PC-3 (cell line): ENCODE data around the gene HPSE2. TPM values are rescaled to one million over a fixed set of nuclear protein-coding genes. Genes with fewer than 3 reads are reported as not detected.
A peak's percentile ranks its signal among the peaks of the same experiment; 100 is the strongest.

Experiments
- ATAC-seq: fragments of 200-7000 bp; cut with Tn5 transposase; 2 replicates; pipeline ENCODE4 v1.9.1; 2020; ENCODE audit warnings: mild to moderate bottlenecking, moderate library complexity
- BruUV-seq: library from RNA; stranded (reverse); fragments of 400-500 nt; replicated peaks from 2 replicates; lab custom pipeline; 2021; lab: Mats Ljungman, UMichigan
- CTCF ChIA-PET: fragments of 300-600 bp; sonication (Branson Sonifier 250); formaldehyde crosslinking; loops from one replicate; lab custom pipeline; 2022; ENCODE audit warnings: antibody characterized with exemption; lab: Charles Lee
- POLR2A ChIA-PET: fragments of 300-600 bp; sonication (Branson Sonifier 250); formaldehyde crosslinking; loops from one replicate; lab custom pipeline; 2022; ENCODE audit warnings: antibody characterized with exemption; ENCODE audit not compliant: unreplicated experiment; lab: Charles Lee
- DNase-seq: peaks from one replicate; pipeline ENCODE4 v3.0.0-alpha.2; 2015
- H2AFZ ChIP-seq: fragments of 300-600 bp; sonication (generic); 2 replicates; pipeline ENCODE4 v1.6.0; 2016; ENCODE audit warnings: antibody characterized with exemption, low read length
- H3F3A ChIP-seq: fragments of 300-600 bp; sonication (generic); one replicate; pipeline ENCODE4 v1.6.0; 2017; ENCODE audit warnings: antibody characterized with exemption, low read length, control low read depth, mild to moderate bottlenecking; ENCODE audit not compliant: unreplicated experiment
- H3K27ac ChIP-seq: fragments of 300-600 bp; sonication (generic); 2 replicates; pipeline ENCODE4 v1.5.1; 2016; ENCODE audit warnings: mild to moderate bottlenecking, low read length
- H3K27me3 ChIP-seq: fragments of 300-600 bp; sonication (generic); 2 replicates; pipeline ENCODE4 v1.6.1; 2016; ENCODE audit warnings: low read length, mixed read lengths
- H3K36me3 ChIP-seq: fragments of 300-600 bp; sonication (generic); 2 replicates; pipeline ENCODE4 v1.6.1; 2016; ENCODE audit warnings: low read depth, mixed run types, low read length, mixed read lengths
- H3K4me1 ChIP-seq: fragments of 300-600 bp; sonication (generic); 2 replicates; pipeline ENCODE4 v1.5.1; 2016; ENCODE audit warnings: low read length; ENCODE audit not compliant: insufficient read depth
- H3K4me2 ChIP-seq: fragments of 300-600 bp; sonication (generic); 2 replicates; pipeline ENCODE4 v1.6.0; 2016; ENCODE audit warnings: low read length
- H3K4me3 ChIP-seq: fragments of 300-600 bp; sonication (generic); 2 replicates; pipeline ENCODE4 v1.5.1; 2016; ENCODE audit warnings: mild to moderate bottlenecking, low read length, mixed read lengths
- H3K79me2 ChIP-seq: fragments of 300-600 bp; sonication (generic); 2 replicates; pipeline ENCODE4 v1.6.1; 2017; ENCODE audit warnings: low read length, mixed read lengths
- H3K9ac ChIP-seq: fragments of 300-600 bp; sonication (generic); 2 replicates; pipeline ENCODE4 v1.6.0; 2016; ENCODE audit warnings: mild to moderate bottlenecking, low read length
- H3K9me2 ChIP-seq: fragments of 300-600 bp; sonication (generic); replicated peaks from 2 replicates; pipeline ENCODE4 v1.6.1; 2016; ENCODE audit warnings: mixed run types, low read length, mixed read lengths
- H3K9me3 ChIP-seq: fragments of 300-600 bp; sonication (generic); 2 replicates; pipeline ENCODE4 v1.6.1; 2016; ENCODE audit warnings: low read length, mixed read lengths
- H4K20me1 ChIP-seq: fragments of 300-600 bp; sonication (generic); 2 replicates; pipeline ENCODE4 v1.6.1; 2016; ENCODE audit warnings: low read length, mixed read lengths
- EZH2 ChIP-seq: fragments of 300-600 bp; sonication (generic); IDR thresholded peaks from one replicate; pipeline ENCODE4 v1.6.1; 2017; ENCODE audit warnings: antibody characterized with exemption, mild to moderate bottlenecking, low read length; ENCODE audit not compliant: unreplicated experiment
- EZH2phosphoT487 ChIP-seq: fragments of 300-600 bp; sonication (generic); IDR thresholded peaks from 2 replicates; pipeline ENCODE4 v1.6.1; 2018; ENCODE audit warnings: mild to moderate bottlenecking, antibody characterized with exemption, low read length, borderline replicate concordance
- intact Hi-C: fragments of 100-400 bp; cut with micrococcal nuclease; formaldehyde crosslinking; loops from 2 replicates; pipeline ENCODE4 v1.9.0; 2023
- total RNA-seq: library from RNA; depleted of rRNA; stranded (reverse); fragments of >200 nt; gene quantifications from 2 replicates; pipeline ENCODE4 v1.2.3, GENCODE V29; 2014
- TF ChIP-seq, protein P1 (sequence below): fragments of 300-600 bp; sonication (generic); conservative IDR thresholded peaks from 2 replicates; pipeline ENCODE4 v1.5.1; 2017; ENCODE audit warnings: antibody characterized with exemption, low read depth, mild to moderate bottlenecking, low read length

HPSE2 gene
- total RNA-seq, 1 experiment from 2014 or later: 0.15 TPM

GRCh38 chr10:98446151-98446660 lies 789.4 kb downstream of the HPSE2 start:
- Histone ChIP-seq H3K36me3 (no peaks in the 10 kb centered on the region), H3K4me2 (peak overlapping the region; percentile 93), H3F3A (no peaks in the 10 kb centered on the region), H3K4me1 (peaks cover 13% of the 10 kb centered on the region; the same call in 1 of the 2 replicates), H3K9me3 (no peaks in the 10 kb centered on the region), H3K9me2 (no peaks in the 10 kb centered on the region), H3K4me3 (peak overlapping the region; percentile 80), H3K27me3 (no peaks in the 10 kb centered on the region), H3K79me2 (no peaks in the 10 kb centered on the region), H2AFZ (peak overlapping the region; percentile 98), H4K20me1 (no peaks in the 10 kb centered on the region), H3K9ac (peak overlapping the region; percentile 84), H3K27ac (no peak overlapping the region)
- ChIA-PET CTCF (no interaction called here), POLR2A (no interaction called here)
- TSS peak; percentile 70 for BruUV-seq
- no peak for DNase-seq
- intact Hi-C loops: loop anchor here (1.0 kb wide), 1 partner anchor 42 kb away; no protein-coding TSS in a partner anchor
- ATAC-seq: peak; percentile 42
- TF ChIP-seq EZH2: no peak
- TF ChIP-seq, protein P1, sequence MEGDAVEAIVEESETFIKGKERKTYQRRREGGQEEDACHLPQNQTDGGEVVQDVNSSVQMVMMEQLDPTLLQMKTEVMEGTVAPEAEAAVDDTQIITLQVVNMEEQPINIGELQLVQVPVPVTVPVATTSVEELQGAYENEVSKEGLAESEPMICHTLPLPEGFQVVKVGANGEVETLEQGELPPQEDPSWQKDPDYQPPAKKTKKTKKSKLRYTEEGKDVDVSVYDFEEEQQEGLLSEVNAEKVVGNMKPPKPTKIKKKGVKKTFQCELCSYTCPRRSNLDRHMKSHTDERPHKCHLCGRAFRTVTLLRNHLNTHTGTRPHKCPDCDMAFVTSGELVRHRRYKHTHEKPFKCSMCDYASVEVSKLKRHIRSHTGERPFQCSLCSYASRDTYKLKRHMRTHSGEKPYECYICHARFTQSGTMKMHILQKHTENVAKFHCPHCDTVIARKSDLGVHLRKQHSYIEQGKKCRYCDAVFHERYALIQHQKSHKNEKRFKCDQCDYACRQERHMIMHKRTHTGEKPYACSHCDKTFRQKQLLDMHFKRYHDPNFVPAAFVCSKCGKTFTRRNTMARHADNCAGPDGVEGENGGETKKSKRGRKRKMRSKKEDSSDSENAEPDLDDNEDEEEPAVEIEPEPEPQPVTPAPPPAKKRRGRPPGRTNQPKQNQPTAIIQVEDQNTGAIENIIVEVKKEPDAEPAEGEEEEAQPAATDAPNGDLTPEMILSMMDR: no peak

GRCh38 chr10:98445200-98445812 lies 790.3 kb downstream of the HPSE2 start:
- Histone ChIP-seq H3K4me2 (0 out of 2 replicates have a peak overlapping the region, but pooled peaks have one; percentile 93), H3K9me2 (no peaks in the 10 kb centered on the region), H3K4me1 (peaks cover 13% of the 10 kb centered on the region; the same call in 1 of the 2 replicates), H3K9ac (no peak overlapping the region), H3K9me3 (no peaks in the 10 kb centered on the region), H3F3A (no peaks in the 10 kb centered on the region), H3K36me3 (no peaks in the 10 kb centered on the region), H3K79me2 (no peaks in the 10 kb centered on the region), H4K20me1 (no peaks in the 10 kb centered on the region), H3K4me3 (no peak overlapping the region), H3K27me3 (no peaks in the 10 kb centered on the region), H2AFZ (no peak overlapping the region), H3K27ac (no peak overlapping the region)
- POLR2A ChIA-PET: no interaction called here
- BruUV-seq: no TSS peak
- DNase-seq (no peak), ATAC-seq (no peak)
- intact Hi-C loops: no loop called here
- CTCF ChIA-PET: no interaction called here
- TF ChIP-seq, protein P1: no peak
- no peak for TF ChIP-seq EZH2phosphoT487
- no peak for TF ChIP-seq EZH2
